HepG2 (cell line): ENCODE results near the gene IFNAR2. TPM values are rescaled to one million over a fixed set of nuclear protein-coding genes. Genes with fewer than 3 reads are reported as not detected.

ENCODE experiments used
- ATAC-seq: fragments of 200-7000 bp; cut with Tn5 transposase; 3 replicates; pipeline ENCODE4 v1.9.1; 2020; ENCODE audit warnings: mild to moderate bottlenecking, moderate library complexity
- BruUV-seq: library from RNA; stranded (reverse); fragments of 400-500 nt; replicated peaks from 2 replicates; lab custom pipeline; 2021; lab: Mats Ljungman, UMichigan
- CTCF ChIA-PET: fragments of 300-600 bp; formaldehyde crosslinking; extraction: SDS; loops from one replicate; lab custom pipeline; 2021; ENCODE audit warnings: low total read pairs, inconsistent platforms, low intra/inter-chr PET ratio; lab: Yijun Ruan, JAX
- POLR2A ChIA-PET: fragments of 350-600 bp; sonication (Branson Sonifier 250); formaldehyde crosslinking; loops from one replicate; lab custom pipeline; 2020; ENCODE audit warnings: antibody characterized with exemption, inconsistent platforms; lab: Yijun Ruan, JAX
- DNase-seq: peaks from one replicate; pipeline ENCODE4 v3.0.0-alpha.2; 2015; ENCODE audit warnings: low spot score
- FAIRE-seq: peaks from 3 replicates; lab custom pipeline; 2011; peaks lifted over from hg19 to GRCh38; lab: Jason Lieb, UNC
- H2AFZ ChIP-seq: one replicate; pipeline ENCODE4 v1.6.1; 2011; ENCODE audit warnings: low read length, inconsistent platforms
- H3K27ac ChIP-seq: fragments of 300-600 bp; 3 replicates; pipeline ENCODE4 v1.8.0; 2011; ENCODE audit warnings: mixed run types, mild to moderate bottlenecking, mixed read lengths, low read length, inconsistent platforms; ENCODE audit not compliant: insufficient read depth; ENCODE audit errors: extremely low read length
- H3K27me3 ChIP-seq, 2 experiments: fragments of 200-600 bp in 1 of 2; 2 replicates in 1 of 2; 3 replicates in 1 of 2; pipeline versions ENCODE4 v1.6.0 to v1.8.0; 2011; ENCODE audit warnings: low read length in 2 of 2, mild to moderate bottlenecking in 2 of 2, moderate library complexity in 2 of 2, inconsistent platforms in 1 of 2; ENCODE audit not compliant: insufficient read depth in 2 of 2, control insufficient read depth in 1 of 2
- H3K36me3 ChIP-seq, 2 experiments: fragments of 200-600 bp in 1 of 2; replicated peaks in 1 of 2; 2 replicates in 1 of 2; 3 replicates in 1 of 2; pipeline versions ENCODE4 v1.5.1 to v1.8.0; 2011; ENCODE audit warnings: low read length in 2 of 2, inconsistent platforms in 1 of 2; ENCODE audit not compliant: insufficient read depth in 2 of 2, control insufficient read depth in 1 of 2
- H3K4me1 ChIP-seq: 2 replicates; pipeline ENCODE4 v1.5.1; 2012; ENCODE audit warnings: low read length, inconsistent platforms; ENCODE audit not compliant: insufficient read depth
- H3K4me2 ChIP-seq: 2 replicates; pipeline ENCODE4 v1.6.0; 2011; ENCODE audit warnings: low read depth, low read length, inconsistent platforms
- H3K4me3 ChIP-seq, 3 experiments: fragments of 200-600 bp in 1 of 3; sonication (generic), shearing (Covaris generic) in 1 of 3; replicated peaks in 1 of 3; 2 replicates each; pipeline ENCODE4 v1.5.1; 2011 to 2016; ENCODE audit warnings: low read length in 3 of 3, inconsistent platforms in 2 of 3, low read depth in 2 of 3, mild to moderate bottlenecking in 2 of 3, control low read depth in 1 of 3, mixed read lengths in 1 of 3; ENCODE audit not compliant: insufficient read depth in 1 of 3
- H3K79me2 ChIP-seq: one replicate; pipeline ENCODE4 v1.6.1; 2011; ENCODE audit warnings: low read length, inconsistent platforms; ENCODE audit not compliant: insufficient read depth
- H3K9ac ChIP-seq: 2 replicates; pipeline ENCODE4 v1.6.0; 2011; ENCODE audit warnings: mild to moderate bottlenecking, low read depth, low read length, inconsistent platforms; ENCODE audit not compliant: insufficient read depth
- H3K9me3 ChIP-seq: 2 replicates; pipeline ENCODE4 v1.5.1; 2012; ENCODE audit warnings: mild to moderate bottlenecking, low read length
- H4K20me1 ChIP-seq: 2 replicates; pipeline ENCODE4 v1.6.0; 2011; ENCODE audit warnings: inconsistent platforms, mild to moderate bottlenecking, low read length, moderate library complexity; ENCODE audit not compliant: insufficient read depth
- ATF3 ChIP-seq: sonication (generic); formaldehyde crosslinking; IDR thresholded peaks from 2 replicates; pipeline ENCODE4 v1.4.0; 2020; ENCODE audit warnings: missing genetic modification reagents
- HHEX ChIP-seq: IDR thresholded peaks from 2 replicates; pipeline ENCODE4 v1.6.1; 2016; ENCODE audit warnings: control low read depth
- KLF16 ChIP-seq, 2 experiments: sonication (generic) in 1 of 2; formaldehyde crosslinking in 1 of 2; IDR thresholded peaks; 2 replicates each; pipeline versions ENCODE4 v1.6.1 to v1.8.0; 2016 to 2023; ENCODE audit warnings: missing genetic modification reagents in 2 of 2, missing compliant biosample characterization in 1 of 2
- MAFF ChIP-seq: IDR thresholded peaks from 2 replicates; pipeline ENCODE4 v1.6.1; 2011; ENCODE audit warnings: low read depth, low read length, improper control_type of control experiment
- MAFK ChIP-seq, 2 experiments: IDR thresholded peaks in 1 of 2; conservative IDR thresholded peaks in 1 of 2; 2 replicates each; pipeline ENCODE4 v1.6.1; 2011; ENCODE audit warnings: improper control_type of control experiment in 2 of 2, low read length in 2 of 2
- NR2F1 ChIP-seq, 2 experiments: fragments of 450-650 bp in 1 of 2; formaldehyde crosslinking in 1 of 2; IDR thresholded peaks; 2 replicates each; pipeline versions ENCODE4 v1.5.0 to v1.6.1; 2016 to 2020; ENCODE audit warnings: mild to moderate bottlenecking in 1 of 2, missing compliant biosample characterization in 1 of 2, missing genetic modification reagents in 1 of 2, moderate library complexity in 1 of 2
- NR2F6 ChIP-seq, 2 experiments: IDR thresholded peaks; 2 replicates each; pipeline ENCODE4 v1.6.1; 2016; ENCODE audit warnings: antibody characterized with exemption in 1 of 2, mild to moderate bottlenecking in 1 of 2
- THAP9 ChIP-seq: sonication (generic); formaldehyde crosslinking; IDR thresholded peaks from 2 replicates; pipeline ENCODE4; 2020; ENCODE audit warnings: missing genetic modification reagents, mild to moderate bottlenecking, borderline replicate concordance
- ZNF549 ChIP-seq: sonication (generic); formaldehyde crosslinking; IDR thresholded peaks from 2 replicates; pipeline ENCODE4 v1.5.0; 2020; ENCODE audit warnings: missing genetic modification reagents
- ZNF556 ChIP-seq: sonication (generic); formaldehyde crosslinking; IDR thresholded peaks from 2 replicates; pipeline ENCODE4 v1.4.0; 2020; ENCODE audit warnings: mild to moderate bottlenecking, missing genetic modification reagents, borderline replicate concordance
- ZNF879 ChIP-seq: sonication (generic); formaldehyde crosslinking; IDR thresholded peaks from 2 replicates; pipeline ENCODE4 v1.8.1; 2023; ENCODE audit warnings: missing genetic modification reagents
- WGBS: methylation state at CpG from one replicate; pipeline ENCODE4 v1.1.6; 2017; ENCODE audit warnings: low lambda C conversion rate; 5-methylcytosine and 5-hydroxymethylcytosine counted together
- in situ Hi-C: cut with HindIII; loops from 2 replicates; pipeline ENCODE4 v1.10.0; 2017; ENCODE audit warnings: low pct_unique_long_range_greater_than_20kb; ENCODE audit not compliant: extremely low pct_ligation_motif_present
- intact Hi-C: fragments of 100-400 bp; cut with micrococcal nuclease; formaldehyde crosslinking; loops from one replicate; pipeline ENCODE4 v1.10.0; 2022; ENCODE audit not compliant: unreplicated experiment
- polyA plus RNA-seq, 8 experiments: library from polyadenylated mRNA; depleted of rRNA in 3 of 8; stranded (reverse) in 7 of 8; unstranded in 1 of 8; fragments of >200 nt; fragmentation: Illumina TruSeq in 4 of 8; extraction: Trizol in 4 of 8; gene quantifications; 2 replicates each; pipeline versions ENCODE4 v1.2.1 to v1.2.3, GENCODE V29; 2011 to 2016; ENCODE audit warnings: low read depth in 4 of 8, missing spikeins in 1 of 8, mixed read lengths in 1 of 8; ENCODE audit not compliant: insufficient read depth in 1 of 8
- total RNA-seq, 5 experiments: library from RNA; depleted of rRNA; stranded (reverse); fragments of >200 nt; fragmentation: Illumina TruSeq; extraction: Trizol; gene quantifications; 2 replicates each; pipeline ENCODE4 v1.2.3, GENCODE V29; 2016; ENCODE audit warnings: low read depth in 1 of 5
- TF ChIP-seq, protein P1 (sequence below): IDR thresholded peaks from 2 replicates; pipeline ENCODE4 v1.6.1; 2016; ENCODE audit warnings: mild to moderate bottlenecking, missing biosample characterization, missing genetic modification reagents

Gene IFNAR2
- total and polyA plus RNA-seq, 2 of the 13 experiments (the other 11 are each of a cell fraction or from before 2014, with no cell fraction given) = 5.1 to 24.1 TPM

DNA sequence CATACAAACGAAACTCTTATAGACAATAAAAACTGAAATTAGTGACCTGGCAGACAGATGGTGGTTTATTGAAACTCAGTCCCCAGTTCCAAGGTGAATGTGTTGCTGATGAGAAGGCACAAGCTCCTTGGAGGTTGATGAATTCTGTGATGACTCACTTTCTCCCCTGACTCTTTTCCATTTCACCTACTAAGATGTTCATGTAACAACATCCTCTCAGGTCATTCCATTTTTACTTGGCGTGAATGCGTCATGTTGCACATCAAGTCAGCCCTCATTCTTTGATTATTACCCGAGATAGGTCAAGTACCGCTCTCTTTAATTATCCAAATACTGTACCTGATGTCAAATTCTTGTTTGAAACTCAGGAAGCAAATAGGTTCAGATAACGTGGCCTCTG lies 26.3 kb downstream of the IFNAR2 start (continued):
- TF ChIP-seq NR2F6 (IDR thresholded peaks at IDR 0.05) (no peak), NR2F6 (CRISPR knock-in tag; IDR thresholded peaks at IDR 0.05) (no peak), ATF3 (CRISPR knock-in tag) (no peak), NR2F1 (CRISPR knock-in tag; IDR thresholded peaks at IDR 0.05) (no peak)

GRCh38 chr21:33257094-33257803 lies 27.5 kb downstream of the IFNAR2 start:
- H3K4me2 ChIP-seq = no peak overlapping the region
- POLR2A ChIA-PET = interaction anchor here (1.5 kb wide), 1 partner anchor 53 kb away, joined by 3 read pairs; no protein-coding TSS in a partner anchor
- no peaks in the 10 kb centered on the region for H3K9me3 ChIP-seq
- no TSS peak for BruUV-seq
- CTCF ChIA-PET = no interaction called here
- H3K4me3 ChIP-seq = no peak overlapping the region
- H4K20me1 ChIP-seq = no peaks in the 10 kb centered on the region
- no peaks in the 10 kb centered on the region for H3K27me3 ChIP-seq
- H3K4me1 ChIP-seq = peaks cover 23% of the 10 kb centered on the region
- intact Hi-C loops (no loop called here), in situ Hi-C loops (no loop called here)
- DNase-seq = no peak
- no peak overlapping the region for H3K9ac ChIP-seq
- no peak for ATAC-seq
- no peaks in the 10 kb centered on the region for H3K79me2 ChIP-seq
- H3K27ac ChIP-seq = no peak overlapping the region
- H2AFZ ChIP-seq = no peak overlapping the region
- FAIRE-seq = no peak
- TF ChIP-seq KLF16 (CRISPR knock-in tag; IDR thresholded peaks at IDR 0.05) = no peak
- TF ChIP-seq ZNF879 (CRISPR knock-in tag) = no peak
- TF ChIP-seq, protein P1, sequence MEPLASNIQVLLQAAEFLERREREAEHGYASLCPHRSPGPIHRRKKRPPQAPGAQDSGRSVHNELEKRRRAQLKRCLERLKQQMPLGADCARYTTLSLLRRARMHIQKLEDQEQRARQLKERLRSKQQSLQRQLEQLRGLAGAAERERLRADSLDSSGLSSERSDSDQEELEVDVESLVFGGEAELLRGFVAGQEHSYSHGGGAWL = no peak
- TF ChIP-seq MAFK (conservative IDR thresholded peaks at IDR 0.05 in 1 of 2, IDR thresholded peaks at IDR 0.05 in 1 of 2; ENCODE audit: low read length in 2 of 2) = peak; percentile 87 to 91
- no peak for TF ChIP-seq ZNF556 (CRISPR knock-in tag)
- no peak for TF ChIP-seq THAP9
- TF ChIP-seq ZNF549 (CRISPR knock-in tag) = no peak
- TF ChIP-seq HHEX (CRISPR knock-in tag) = no peak
- peak; percentile 89 for TF ChIP-seq MAFF
- H3K36me3 ChIP-seq = peaks cover 11 to 53% of the 10 kb centered on the region in 2 experiments; a peak in 4 of 5 replicates
- 95% methylated on average over 17 of the region's 18 CpGs for WGBS
